Neural progenitor cell (in vitro differentiated cells): ENCODE results near the gene RCC2. TPM values are rescaled to one million over a fixed set of nuclear protein-coding genes. Genes with fewer than 3 reads are reported as not detected.

Source experiments
- DNase-seq: peaks from one replicate; pipeline ENCODE4 v3.0.0-alpha.2; 2016; ENCODE audit warnings: low spot score
- H2AFZ ChIP-seq: fragments of 200-600 bp; sonication (generic); replicated peaks from 2 replicates; pipeline ENCODE4 v1.6.1; 2016; ENCODE audit warnings: antibody characterized with exemption
- H3F3A ChIP-seq: fragments of 200-600 bp; sonication (generic); 2 replicates; pipeline ENCODE4 v1.6.1; 2016; ENCODE audit warnings: antibody characterized with exemption, low read depth
- H3K27ac ChIP-seq: fragments of 200-600 bp; sonication (generic); 2 replicates; pipeline ENCODE4 v1.5.1; 2016; ENCODE audit warnings: mild to moderate bottlenecking
- H3K27me3 ChIP-seq: fragments of 200-600 bp; sonication (generic); 2 replicates; pipeline ENCODE4 v1.6.1; 2016; ENCODE audit warnings: mild to moderate bottlenecking, moderate library complexity
- H3K36me3 ChIP-seq: fragments of 200-600 bp; sonication (generic); 2 replicates; pipeline ENCODE4 v1.5.1; 2016
- H3K4me1 ChIP-seq: fragments of 200-600 bp; sonication (generic); 2 replicates; pipeline ENCODE4 v1.6.1; 2016; ENCODE audit warnings: mixed run types
- H3K4me2 ChIP-seq: fragments of 200-600 bp; sonication (generic); 2 replicates; pipeline ENCODE4 v1.6.1; 2016
- H3K4me3 ChIP-seq: fragments of 200-600 bp; sonication (generic); 2 replicates; pipeline ENCODE4 v1.5.1; 2016
- H3K79me2 ChIP-seq: fragments of 200-600 bp; sonication (generic); 2 replicates; pipeline ENCODE4 v1.6.1; 2016; ENCODE audit warnings: low read depth
- H3K9ac ChIP-seq: fragments of 200-600 bp; sonication (generic); 2 replicates; pipeline ENCODE4 v1.6.1; 2016
- H3K9me3 ChIP-seq: fragments of 200-600 bp; sonication (generic); 2 replicates; pipeline ENCODE4 v1.5.1; 2016; ENCODE audit warnings: low read depth
- H4K20me1 ChIP-seq: fragments of 200-600 bp; sonication (generic); 2 replicates; pipeline ENCODE4 v1.6.1; 2016; ENCODE audit warnings: low read depth
- H3K27ac Mint-ChIP-seq: 3 replicates; pipeline ENCODE4 v1.8.0; 2021; ENCODE audit warnings: mixed read lengths
- H3K27me3 Mint-ChIP-seq: 2 replicates; pipeline ENCODE4 v1.8.0; 2022; ENCODE audit warnings: low read depth, mild to moderate bottlenecking, inconsistent platforms, moderate library complexity, mixed read lengths; ENCODE audit not compliant: insufficient read depth
- H3K36me3 Mint-ChIP-seq: 3 replicates; pipeline ENCODE4 v1.8.0; 2021; ENCODE audit warnings: mixed read lengths
- H3K4me1 Mint-ChIP-seq: 3 replicates; pipeline ENCODE4 v1.8.0; 2021; ENCODE audit warnings: mixed read lengths
- H3K4me3 Mint-ChIP-seq: 3 replicates; pipeline ENCODE4 v1.8.0; 2021; ENCODE audit warnings: mild to moderate bottlenecking, moderate library complexity, mixed read lengths
- H3K9me3 Mint-ChIP-seq: 3 replicates; pipeline ENCODE4 v1.8.0; 2020; ENCODE audit warnings: mixed read lengths
- CTCF ChIP-seq: fragments of 200-600 bp; sonication (generic); IDR thresholded peaks from 2 replicates; pipeline ENCODE4 v1.5.1; 2017; ENCODE audit warnings: antibody characterized with exemption, mild to moderate bottlenecking
- EZH2 ChIP-seq: fragments of 200-600 bp; sonication (generic); IDR thresholded peaks from 2 replicates; pipeline ENCODE4 v1.6.1; 2017; ENCODE audit warnings: antibody characterized with exemption, mild to moderate bottlenecking, moderate library complexity
- EZH2phosphoT487 ChIP-seq: fragments of 200-600 bp; sonication (generic); IDR thresholded peaks from 2 replicates; pipeline ENCODE4 v1.6.1; 2017; ENCODE audit warnings: antibody characterized with exemption
- total RNA-seq: library from RNA; depleted of rRNA; stranded (reverse); fragments of >200 nt; gene quantifications from 2 replicates; pipeline ENCODE4 v1.2.3, GENCODE V29; 2015; ENCODE audit warnings: low replicate concordance

The RCC2 gene
- total RNA-seq, 1 donor from 2014 or later: 126 TPM

GRCh38 chr1:17381161-17381560, 58.3 kb downstream of the RCC2 start:
- Mint-ChIP-seq H3K4me1 (peaks cover 2% of the 10 kb centered on the region), H3K4me3 (no peak overlapping the region), H3K9me3 (peaks cover 2% of the 10 kb centered on the region), H3K27ac (no peak overlapping the region), H3K27me3 (peaks cover 9% of the 10 kb centered on the region), H3K36me3 (no peaks in the 10 kb centered on the region)
- Histone ChIP-seq H3K27me3 (no peaks in the 10 kb centered on the region), H3K4me1 (no peaks in the 10 kb centered on the region), H3K4me2 (no peak overlapping the region), H3F3A (no peaks in the 10 kb centered on the region), H3K9ac (no peak overlapping the region), H4K20me1 (no peaks in the 10 kb centered on the region), H3K79me2 (no peaks in the 10 kb centered on the region), H3K27ac (no peak overlapping the region), H3K9me3 (no peaks in the 10 kb centered on the region), H3K36me3 (no peaks in the 10 kb centered on the region), H3K4me3 (no peak overlapping the region), H2AFZ (no peak overlapping the region)
- no peak for DNase-seq
- no peak for TF ChIP-seq EZH2
- no peak for TF ChIP-seq CTCF
- no peak for TF ChIP-seq EZH2phosphoT487

- Mint-ChIP-seq H3K27me3 (peaks cover 15% of the 10 kb centered on the region), H3K9me3 (peaks cover 2% of the 10 kb centered on the region), H3K36me3 (no peaks in the 10 kb centered on the region), H3K4me3 (no peak overlapping the region), H3K4me1 (peaks cover 2% of the 10 kb centered on the region), H3K27ac (peak overlapping the region; percentile 54)
- no peak for DNase-seq
- Histone ChIP-seq H3K27ac (no peak overlapping the region), H3F3A (no peaks in the 10 kb centered on the region), H4K20me1 (no peaks in the 10 kb centered on the region), H3K79me2 (no peaks in the 10 kb centered on the region), H3K4me2 (no peak overlapping the region), H2AFZ (peak overlapping the region; percentile 17), H3K27me3 (no peaks in the 10 kb centered on the region), H3K9me3 (no peaks in the 10 kb centered on the region), H3K9ac (no peak overlapping the region), H3K4me1 (no peaks in the 10 kb centered on the region), H3K36me3 (no peaks in the 10 kb centered on the region), H3K4me3 (no peak overlapping the region)
- TF ChIP-seq EZH2phosphoT487 (no peak), EZH2 (no peak), CTCF (no peak)
These were observed 62.0 kb downstream of the RCC2 start for GRCh38 chr1:17377325-17377953.

GRCh38 chr1:17375651-17376050, 63.8 kb downstream of the RCC2 start:
- H3K79me2 ChIP-seq: no peaks in the 10 kb centered on the region
- H3K4me3 ChIP-seq: no peak overlapping the region
- no peaks in the 10 kb centered on the region for H3K9me3 ChIP-seq
- no peaks in the 10 kb centered on the region for H3K36me3 Mint-ChIP-seq
- no peaks in the 10 kb centered on the region for H4K20me1 ChIP-seq
- no peak for TF ChIP-seq EZH2phosphoT487
- no peak for TF ChIP-seq EZH2
- TF ChIP-seq CTCF: no peak
- peaks cover 15% of the 10 kb centered on the region for H3K27me3 Mint-ChIP-seq
- peaks cover 2% of the 10 kb centered on the region for H3K4me1 Mint-ChIP-seq
- no peaks in the 10 kb centered on the region for H3K27me3 ChIP-seq
- H3K36me3 ChIP-seq: no peaks in the 10 kb centered on the region
- H3F3A ChIP-seq: no peaks in the 10 kb centered on the region
- H3K27ac ChIP-seq: no peak overlapping the region
- H3K4me2 ChIP-seq: no peak overlapping the region
- H3K4me1 ChIP-seq: no peaks in the 10 kb centered on the region
- no peak overlapping the region for H2AFZ ChIP-seq
- no peak overlapping the region for H3K9ac ChIP-seq
- peaks cover under 1% of the 10 kb centered on the region for H3K9me3 Mint-ChIP-seq
- no peak overlapping the region for H3K27ac Mint-ChIP-seq
- DNase-seq: no peak
- no peak overlapping the region for H3K4me3 Mint-ChIP-seq
